Loucy (cell line): ENCODE data around the gene IFT122.

Experiments used
- H2AFZ ChIP-seq: fragments of 200-600 bp; sonication (generic); 2 replicates; pipeline ENCODE4 v1.6.0; 2016; ENCODE audit warnings: antibody characterized with exemption, mild to moderate bottlenecking, low read length, moderate library complexity
- H3F3A ChIP-seq: fragments of 200-600 bp; 2 replicates; pipeline ENCODE4 v1.6.0; 2016; ENCODE audit warnings: antibody characterized with exemption, low read depth, mild to moderate bottlenecking
- H3K27me3 ChIP-seq: fragments of 200-600 bp; sonication (generic); 2 replicates; pipeline ENCODE4 v1.6.1; 2014; ENCODE audit warnings: low read length, mild to moderate bottlenecking; ENCODE audit not compliant: insufficient read depth, poor library complexity, severe bottlenecking
- H3K36me3 ChIP-seq: fragments of 200-600 bp; sonication (generic); 2 replicates; pipeline ENCODE4 v1.6.1; 2016; ENCODE audit warnings: low read length; ENCODE audit not compliant: insufficient read depth
- H3K4me1 ChIP-seq: fragments of 200-600 bp; sonication (generic); 2 replicates; pipeline ENCODE4 v1.5.1; 2014; ENCODE audit warnings: low read length, mild to moderate bottlenecking; ENCODE audit not compliant: insufficient read depth, poor library complexity, severe bottlenecking
- H3K4me2 ChIP-seq: fragments of 200-600 bp; sonication (generic); 2 replicates; pipeline ENCODE4 v1.6.0; 2014; ENCODE audit warnings: antibody characterized with exemption, low read length, low read depth, mild to moderate bottlenecking; ENCODE audit not compliant: poor library complexity, severe bottlenecking
- H3K4me3 ChIP-seq: fragments of 200-600 bp; sonication (generic); 2 replicates; pipeline ENCODE4 v1.5.1; 2014; ENCODE audit warnings: low read length, mild to moderate bottlenecking, mixed read lengths; ENCODE audit not compliant: poor library complexity, severe bottlenecking
- H3K79me2 ChIP-seq: fragments of 200-600 bp; sonication (generic); 2 replicates; pipeline ENCODE4 v1.6.1; 2014; ENCODE audit warnings: low read length; ENCODE audit not compliant: insufficient read depth
- H3K9ac ChIP-seq: fragments of 200-600 bp; sonication (generic); 2 replicates; pipeline ENCODE4 v1.6.0; 2014; ENCODE audit warnings: mild to moderate bottlenecking, low read depth, low read length, moderate library complexity; ENCODE audit not compliant: poor library complexity, severe bottlenecking
- H3K9me2 ChIP-seq: fragments of 200-600 bp; sonication (generic); replicated peaks from 2 replicates; pipeline ENCODE4 v1.6.1; 2016; ENCODE audit warnings: low read depth, low read length, mixed read lengths
- H3K9me3 ChIP-seq: fragments of 200-600 bp; sonication (generic); 2 replicates; pipeline ENCODE4 v1.6.1; 2014; ENCODE audit warnings: mild to moderate bottlenecking, antibody characterized with exemption, low read length, low read depth; ENCODE audit not compliant: insufficient read depth
- H4K20me1 ChIP-seq: fragments of 200-600 bp; sonication (generic); 2 replicates; pipeline ENCODE4 v1.6.0; 2014; ENCODE audit warnings: antibody characterized with exemption, low read length, mild to moderate bottlenecking; ENCODE audit not compliant: insufficient read depth, poor library complexity, severe bottlenecking
- EZH2phosphoT487 ChIP-seq: fragments of 200-600 bp; IDR thresholded peaks from 2 replicates; pipeline ENCODE4 v1.6.1; 2018; ENCODE audit warnings: antibody characterized with exemption, mild to moderate bottlenecking, moderate library complexity, borderline replicate concordance
- TF ChIP-seq, protein P1 (sequence below): fragments of 200-600 bp; sonication (generic); conservative IDR thresholded peaks from 2 replicates; pipeline ENCODE4 v1.5.1; 2014; ENCODE audit warnings: mild to moderate bottlenecking, antibody characterized with exemption, low read length

Gene IFT122

GRCh38 chr3:129565902-129566301 lies 125.9 kb downstream of the IFT122 start:
- H3F3A ChIP-seq: no peaks in the 10 kb centered on the region
- no peaks in the 10 kb centered on the region for H3K79me2 ChIP-seq
- no peak overlapping the region for H2AFZ ChIP-seq
- H3K9me2 ChIP-seq: no peaks in the 10 kb centered on the region
- H3K4me3 ChIP-seq: no peak overlapping the region
- H3K4me1 ChIP-seq: no peaks in the 10 kb centered on the region
- H3K9ac ChIP-seq: no peak overlapping the region
- peaks cover 25% of the 10 kb centered on the region; the same call in 1 of the 2 replicates for H3K36me3 ChIP-seq
- TF ChIP-seq EZH2phosphoT487: no peak
- TF ChIP-seq, protein P1, sequence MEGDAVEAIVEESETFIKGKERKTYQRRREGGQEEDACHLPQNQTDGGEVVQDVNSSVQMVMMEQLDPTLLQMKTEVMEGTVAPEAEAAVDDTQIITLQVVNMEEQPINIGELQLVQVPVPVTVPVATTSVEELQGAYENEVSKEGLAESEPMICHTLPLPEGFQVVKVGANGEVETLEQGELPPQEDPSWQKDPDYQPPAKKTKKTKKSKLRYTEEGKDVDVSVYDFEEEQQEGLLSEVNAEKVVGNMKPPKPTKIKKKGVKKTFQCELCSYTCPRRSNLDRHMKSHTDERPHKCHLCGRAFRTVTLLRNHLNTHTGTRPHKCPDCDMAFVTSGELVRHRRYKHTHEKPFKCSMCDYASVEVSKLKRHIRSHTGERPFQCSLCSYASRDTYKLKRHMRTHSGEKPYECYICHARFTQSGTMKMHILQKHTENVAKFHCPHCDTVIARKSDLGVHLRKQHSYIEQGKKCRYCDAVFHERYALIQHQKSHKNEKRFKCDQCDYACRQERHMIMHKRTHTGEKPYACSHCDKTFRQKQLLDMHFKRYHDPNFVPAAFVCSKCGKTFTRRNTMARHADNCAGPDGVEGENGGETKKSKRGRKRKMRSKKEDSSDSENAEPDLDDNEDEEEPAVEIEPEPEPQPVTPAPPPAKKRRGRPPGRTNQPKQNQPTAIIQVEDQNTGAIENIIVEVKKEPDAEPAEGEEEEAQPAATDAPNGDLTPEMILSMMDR: no peak
- H3K4me2 ChIP-seq: no peak overlapping the region
- H4K20me1 ChIP-seq: no peaks in the 10 kb centered on the region
- no peaks in the 10 kb centered on the region for H3K27me3 ChIP-seq
- H3K9me3 ChIP-seq: no peaks in the 10 kb centered on the region

- no peaks in the 10 kb centered on the region for H3K4me1 ChIP-seq
- TF ChIP-seq, protein P1: no peak
- no peak for TF ChIP-seq EZH2phosphoT487
- no peak overlapping the region for H3K4me2 ChIP-seq
Measured at GRCh38 chr3:129567176-129567705, 127.2 kb downstream of the IFT122 start.

GRCh38 chr3:129567939-129568338 lies 127.9 kb downstream of the IFT122 start:
- Histone ChIP-seq H3K27me3 (no peaks in the 10 kb centered on the region), H3K4me2 (no peak overlapping the region), H3K4me1 (no peaks in the 10 kb centered on the region), H3K36me3 (peaks cover 32% of the 10 kb centered on the region; the same call in 1 of the 2 replicates), H4K20me1 (no peaks in the 10 kb centered on the region), H3K4me3 (no peak overlapping the region), H2AFZ (no peak overlapping the region), H3K9me2 (no peaks in the 10 kb centered on the region), H3K9me3 (no peaks in the 10 kb centered on the region), H3K9ac (no peak overlapping the region), H3F3A (no peaks in the 10 kb centered on the region), H3K79me2 (no peaks in the 10 kb centered on the region)
- TF ChIP-seq EZH2phosphoT487: no peak
- TF ChIP-seq, protein P1: no peak

More at GRCh38 chr3:129567176-129567705, 127.2 kb downstream of the IFT122 start:
- Histone ChIP-seq H3K4me3 (no peak overlapping the region), H4K20me1 (no peaks in the 10 kb centered on the region), H3K27me3 (no peaks in the 10 kb centered on the region), H3K9me2 (no peaks in the 10 kb centered on the region), H3K9me3 (no peaks in the 10 kb centered on the region), H3F3A (no peaks in the 10 kb centered on the region), H2AFZ (no peak overlapping the region), H3K9ac (no peak overlapping the region), H3K36me3 (peaks cover 32% of the 10 kb centered on the region; the same call in 1 of the 2 replicates), H3K79me2 (no peaks in the 10 kb centered on the region)
